ENCODE data around the gene MAPK8IP3. TPM values are rescaled to one million over a fixed set of nuclear protein-coding genes. Genes with fewer than 3 reads are reported as not detected.

The MAPK8IP3 gene
- polyA plus RNA-seq, 3 donors, result 1.1 to 185 (median 2.1) TPM

GRCh38 chr16:1800701-1801100 lies 94.7 kb downstream of the MAPK8IP3 start:
- no peak overlapping the region for H3K4me3 ChIP-seq (replicated peaks in 1 of 3; ENCODE audit: low read depth in 2 of 3, low read length in 3 of 3)
- intact Hi-C loops (cut with micrococcal nuclease), result no loop called here
- no peak for DNase-seq
- H3K4me3 Mint-ChIP-seq, result no peak overlapping the region
- H3K79me2 ChIP-seq (ENCODE audit: insufficient read depth, low read length), result no peaks in the 10 kb centered on the region
- H3K9me3 Mint-ChIP-seq, result peaks cover 9 to 35% (median 28%) of the 10 kb centered on the region in 7 donors
- H3K9ac ChIP-seq (ENCODE audit: insufficient read depth, low read length, poor library complexity, severe bottlenecking), result no peak overlapping the region
- H3K27ac Mint-ChIP-seq, result no peak overlapping the region
- no peak for TF ChIP-seq CTCF (IDR thresholded peaks at IDR 0.05)
- H3K36me3 Mint-ChIP-seq, result peaks cover 0 to 3% of the 10 kb centered on the region in 2 donors
- peaks cover 0 to 4% (median 0%) of the 10 kb centered on the region in 3 donors for H3K27me3 Mint-ChIP-seq (ENCODE audit: low read depth in 3 of 3)
- H3K4me2 ChIP-seq (replicated peaks; ENCODE audit: extremely low read depth, low read length, poor library complexity, severe bottlenecking), result no peak overlapping the region
- H3K27ac ChIP-seq (ENCODE audit: low read depth in 1 of 2, low read length in 2 of 2), result no peak overlapping the region
- no peaks in the 10 kb centered on the region for H3K27me3 ChIP-seq (ENCODE audit: control insufficient read depth in 2 of 2, insufficient read depth in 2 of 2, low read length in 2 of 2)
- H2AFZ ChIP-seq (ENCODE audit: insufficient read depth, low read depth, low read length, poor library complexity, severe bottlenecking), result no peak overlapping the region
- no peaks in the 10 kb centered on the region for H3K4me1 Mint-ChIP-seq
- peaks cover 5 to 28% of the 10 kb centered on the region in 2 donors for H3K9me3 ChIP-seq (replicated peaks in 1 of 2; ENCODE audit: control insufficient read depth in 1 of 2, insufficient read depth in 1 of 2, low read length in 2 of 2)
- 97% methylated on average over 6 of the region's 10 CpGs for WGBS (ENCODE audit: insufficient coverage)
- H3K36me3 ChIP-seq (replicated peaks in 1 of 2; ENCODE audit: control insufficient read depth in 1 of 2, insufficient read depth in 2 of 2, low read length in 2 of 2), result no peaks in the 10 kb centered on the region
- no peaks in the 10 kb centered on the region for H3K4me1 ChIP-seq (ENCODE audit: control insufficient read depth in 1 of 2, insufficient read depth in 2 of 2, low read length in 2 of 2)
- no peaks in the 10 kb centered on the region for H4K20me1 ChIP-seq (ENCODE audit: insufficient read depth, low read length)

GRCh38 chr16:1807626-1808025 lies 101.6 kb downstream of the MAPK8IP3 start:
- Mint-ChIP-seq H3K27me3 (ENCODE audit: low read depth in 3 of 3) (no peaks in the 10 kb centered on the region), H3K4me1 (no peaks in the 10 kb centered on the region), H3K4me3 (no peak overlapping the region), H3K36me3 (peaks cover 32 to 60% of the 10 kb centered on the region in 2 donors), H3K27ac (no peak overlapping the region), H3K9me3 (peaks cover 0 to 2% (median 0%) of the 10 kb centered on the region in 7 donors)
- H3K4me2 ChIP-seq (replicated peaks; ENCODE audit: extremely low read depth, low read length, poor library complexity, severe bottlenecking), result no peak overlapping the region
- H3K27ac ChIP-seq (ENCODE audit: low read depth in 1 of 2, low read length in 2 of 2), result no peak overlapping the region
- H3K36me3 ChIP-seq (replicated peaks in 1 of 2; ENCODE audit: control insufficient read depth in 1 of 2, insufficient read depth in 2 of 2, low read length in 2 of 2), result peaks cover 31 to 38% of the 10 kb centered on the region in 2 donors
- no peak overlapping the region for H3K9ac ChIP-seq (ENCODE audit: insufficient read depth, low read length, poor library complexity, severe bottlenecking)
- H3K4me3 ChIP-seq (replicated peaks in 1 of 3; ENCODE audit: low read depth in 2 of 3, low read length in 3 of 3), result no peak overlapping the region
- intact Hi-C loops (cut with micrococcal nuclease), result no loop called here
- H2AFZ ChIP-seq (ENCODE audit: insufficient read depth, low read depth, low read length, poor library complexity, severe bottlenecking), result no peak overlapping the region
- no peaks in the 10 kb centered on the region for H3K9me3 ChIP-seq (replicated peaks in 1 of 2; ENCODE audit: control insufficient read depth in 1 of 2, insufficient read depth in 1 of 2, low read length in 2 of 2)
- DNase-seq, result no peak
- 100% methylated on average over 5 of the region's 10 CpGs for WGBS (ENCODE audit: insufficient coverage)
- peaks cover under 1% of the 10 kb centered on the region for H4K20me1 ChIP-seq (ENCODE audit: insufficient read depth, low read length)
- H3K79me2 ChIP-seq (ENCODE audit: insufficient read depth, low read length), result no peaks in the 10 kb centered on the region
- no peaks in the 10 kb centered on the region for H3K4me1 ChIP-seq (ENCODE audit: control insufficient read depth in 1 of 2, insufficient read depth in 2 of 2, low read length in 2 of 2)
- H3K27me3 ChIP-seq (ENCODE audit: control insufficient read depth in 2 of 2, insufficient read depth in 2 of 2, low read length in 2 of 2), result no peaks in the 10 kb centered on the region
- TF ChIP-seq CTCF (IDR thresholded peaks at IDR 0.05), result no peak
